Upper lobe of left lung (tissue), 6 donors: Measurements from ENCODE around the gene EPHA8. TPM values are rescaled to one million over a fixed set of nuclear protein-coding genes. Genes with fewer than 3 reads are reported as not detected.

Experiments
- ATAC-seq, 2 donors: fragments of 200-7000 bp; cut with Tn5 transposase; one replicate each; pipeline ENCODE4 v1.9.1; 2022; ENCODE audit warnings: mild to moderate bottlenecking in 2 of 2, moderate library complexity in 2 of 2; ENCODE audit not compliant: low FRiP score in 2 of 2
- DNase-seq, 2 donors: peaks; one replicate each; pipeline ENCODE4 v3.0.0-alpha.2; 2019 to 2020
- H3K27ac ChIP-seq, 4 donors: fragments of 200-600 bp; sonication (generic); one replicate each; pipeline ENCODE4 v1.5.1; 2016 to 2019
- H3K27me3 ChIP-seq, 4 donors: fragments of 200-600 bp; sonication (generic); one replicate each; pipeline ENCODE4 v1.5.1; 2017 to 2019
- H3K36me3 ChIP-seq, 4 donors: fragments of 200-600 bp; sonication (generic); one replicate each; pipeline ENCODE4 v1.5.1; 2016 to 2019
- H3K4me1 ChIP-seq, 4 donors: fragments of 200-600 bp; sonication (generic); one replicate each; pipeline ENCODE4 v1.5.1; 2018 to 2019
- H3K4me3 ChIP-seq, 4 donors: fragments of 200-600 bp; sonication (generic); one replicate each; pipeline ENCODE4 v1.5.1; 2017 to 2019; ENCODE audit warnings: mild to moderate bottlenecking in 2 of 4, moderate library complexity in 1 of 4
- H3K9me3 ChIP-seq, 4 donors: fragments of 200-600 bp; sonication (generic); one replicate each; pipeline ENCODE4 v1.5.1; 2018 to 2019
- EP300 ChIP-seq, 4 donors: sonication (generic); formaldehyde crosslinking; IDR thresholded peaks; one replicate each; pipeline ENCODE4 v1.5.1; 2017; ENCODE audit warnings: antibody characterized with exemption in 4 of 4, control low read depth in 2 of 4
- POLR2A ChIP-seq, 4 donors: fragments of 450-650 bp; IDR thresholded peaks; one replicate each; pipeline ENCODE4 v1.5.1; 2016 to 2017; ENCODE audit warnings: antibody characterized with exemption in 4 of 4, mild to moderate bottlenecking in 2 of 4
- POLR2AphosphoS5 ChIP-seq, 2 donors: sonication (generic); formaldehyde crosslinking; IDR thresholded peaks; one replicate each; pipeline ENCODE4 v1.5.1; 2017; ENCODE audit warnings: antibody characterized with exemption in 2 of 2
- WGBS, 2 donors: methylation state at CpG; one replicate each; pipeline ENCODE4 v1.1.5; 2017 to 2018; 5-methylcytosine and 5-hydroxymethylcytosine counted together
- total RNA-seq, 6 donors: library from RNA; depleted of rRNA in 4 of 6; stranded (reverse); fragments of >200 nt in 4 of 6; gene quantifications; one replicate each; pipeline versions ENCODE4 v1.1.0 to v1.2.1, GENCODE V29; 2016 to 2021
- TF ChIP-seq, protein P1 (sequence below), 6 experiments: fragments of 450-650 bp in 4 of 6; fragments of 200-600 bp in 2 of 6; sonication (generic) in 2 of 6; IDR thresholded peaks; one replicate each; pipeline ENCODE4 v1.5.1; 2016 to 2019; ENCODE audit warnings: antibody characterized with exemption in 6 of 6
- donor health status: DM: no; HTN: no; CAD: no; lungs with moderate emphysema.
- donor health status: DM: no; HTN: yes; CAD: no; lungs with severe emphysema.

Gene EPHA8
- total RNA-seq, 6 donors from 2014 or later = not detected

DNA sequence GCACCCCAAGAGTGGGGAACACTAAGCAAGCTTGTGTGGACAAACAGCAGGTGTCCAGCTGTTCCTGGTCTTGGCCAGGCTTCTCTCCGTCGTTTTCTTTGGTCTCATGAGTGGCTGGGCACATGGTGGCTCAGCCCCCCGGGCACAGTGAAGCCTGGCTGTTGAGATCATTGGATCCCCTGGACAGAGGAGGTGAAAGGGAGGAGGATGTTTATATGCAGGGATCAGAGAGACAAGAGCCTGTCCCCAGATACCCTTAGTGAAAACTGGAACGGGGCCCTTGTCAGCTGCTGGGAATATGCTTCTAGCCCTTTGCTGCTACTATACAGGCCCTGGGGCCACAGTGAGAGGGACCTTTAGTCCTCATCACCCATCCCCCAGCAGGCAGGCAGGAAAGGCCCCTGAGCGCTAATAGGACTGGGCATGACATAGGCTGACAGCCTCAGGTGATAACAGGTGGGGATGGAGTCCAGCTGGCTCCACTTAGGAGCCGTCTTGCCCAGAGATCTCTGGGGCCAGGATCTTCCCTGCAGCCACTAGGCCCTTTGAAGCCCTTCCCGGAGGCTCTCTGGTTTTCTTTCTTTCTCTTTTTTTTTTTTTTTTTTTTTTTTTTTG, 16.4 kb downstream of the EPHA8 start:
- TF ChIP-seq EP300 (IDR thresholded peaks at IDR 0.05) = no peak
- no peak for TF ChIP-seq POLR2AphosphoS5 (IDR thresholded peaks at IDR 0.05)
- TF ChIP-seq, protein P1, sequence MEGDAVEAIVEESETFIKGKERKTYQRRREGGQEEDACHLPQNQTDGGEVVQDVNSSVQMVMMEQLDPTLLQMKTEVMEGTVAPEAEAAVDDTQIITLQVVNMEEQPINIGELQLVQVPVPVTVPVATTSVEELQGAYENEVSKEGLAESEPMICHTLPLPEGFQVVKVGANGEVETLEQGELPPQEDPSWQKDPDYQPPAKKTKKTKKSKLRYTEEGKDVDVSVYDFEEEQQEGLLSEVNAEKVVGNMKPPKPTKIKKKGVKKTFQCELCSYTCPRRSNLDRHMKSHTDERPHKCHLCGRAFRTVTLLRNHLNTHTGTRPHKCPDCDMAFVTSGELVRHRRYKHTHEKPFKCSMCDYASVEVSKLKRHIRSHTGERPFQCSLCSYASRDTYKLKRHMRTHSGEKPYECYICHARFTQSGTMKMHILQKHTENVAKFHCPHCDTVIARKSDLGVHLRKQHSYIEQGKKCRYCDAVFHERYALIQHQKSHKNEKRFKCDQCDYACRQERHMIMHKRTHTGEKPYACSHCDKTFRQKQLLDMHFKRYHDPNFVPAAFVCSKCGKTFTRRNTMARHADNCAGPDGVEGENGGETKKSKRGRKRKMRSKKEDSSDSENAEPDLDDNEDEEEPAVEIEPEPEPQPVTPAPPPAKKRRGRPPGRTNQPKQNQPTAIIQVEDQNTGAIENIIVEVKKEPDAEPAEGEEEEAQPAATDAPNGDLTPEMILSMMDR (IDR thresholded peaks at IDR 0.05) = no peak
- no peak for TF ChIP-seq POLR2A (IDR thresholded peaks at IDR 0.05)
- H3K36me3 ChIP-seq = no peaks in the 10 kb centered on the region
- no peaks in the 10 kb centered on the region for H3K27me3 ChIP-seq
- WGBS, 2 donors = 25 to 56% methylated on average over 2 to 7 of the region's 7 CpGs
- no peaks in the 10 kb centered on the region for H3K9me3 ChIP-seq
- no peak overlapping the region for H3K4me3 ChIP-seq
- ATAC-seq (no peak), DNase-seq (no peak)
- H3K27ac ChIP-seq = no peak overlapping the region
- H3K4me1 ChIP-seq = no peaks in the 10 kb centered on the region

DNA sequence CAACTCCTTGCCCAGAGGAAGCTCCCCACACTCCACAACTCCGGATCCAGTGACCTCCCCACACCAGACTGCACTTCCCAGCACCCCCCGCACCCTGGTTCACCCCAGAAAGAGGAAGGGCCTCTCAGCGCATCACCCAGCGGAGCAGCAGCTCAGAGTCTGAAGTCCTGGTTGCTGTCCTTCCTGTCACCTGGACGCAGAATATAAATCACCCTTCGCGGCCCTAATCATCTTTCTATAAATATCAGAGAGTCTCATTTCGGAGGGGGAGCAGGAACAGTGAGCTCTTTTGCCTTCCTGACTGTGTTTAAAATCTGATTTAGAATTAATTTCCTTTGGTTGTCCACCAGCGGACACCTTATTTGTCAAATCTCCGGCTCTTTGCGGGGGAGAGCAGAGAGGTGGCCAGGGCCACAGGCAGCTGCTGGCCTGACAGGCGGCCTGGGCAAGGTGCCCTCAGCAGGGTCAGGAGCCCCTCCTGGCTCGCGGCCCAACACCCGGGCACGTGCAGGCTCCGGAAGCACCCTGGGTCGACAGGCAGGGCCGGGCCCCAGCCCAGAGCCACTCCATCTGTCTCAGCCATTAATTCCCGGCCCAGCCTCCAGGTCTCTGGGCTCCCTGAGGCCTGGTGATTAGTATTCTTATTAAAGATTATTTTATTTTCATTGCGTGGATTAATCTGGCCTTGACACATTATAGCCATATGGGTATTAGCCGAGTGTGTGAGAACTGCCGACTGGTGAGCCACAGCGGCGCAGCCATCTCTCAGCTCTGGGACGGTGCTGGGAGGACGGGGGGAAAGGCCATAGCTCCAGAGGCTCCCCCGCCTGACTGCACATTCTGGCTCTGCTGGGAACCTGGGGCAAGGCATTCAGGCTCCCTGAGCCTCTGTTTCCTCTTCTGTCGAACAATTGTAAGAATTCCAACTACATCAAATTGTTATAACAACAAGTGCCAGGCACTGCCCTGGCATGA, 19.7 kb downstream of the EPHA8 start:
- H3K4me3 ChIP-seq = no peak overlapping the region
- peak in 1 of 2 donors; percentile 82 for DNase-seq
- no peak for ATAC-seq
- H3K9me3 ChIP-seq = no peaks in the 10 kb centered on the region
- TF ChIP-seq, protein P1 (IDR thresholded peaks at IDR 0.05) = no peak
- no peak for TF ChIP-seq POLR2A (IDR thresholded peaks at IDR 0.05)
- TF ChIP-seq EP300 (IDR thresholded peaks at IDR 0.05) = no peak
- TF ChIP-seq POLR2AphosphoS5 (IDR thresholded peaks at IDR 0.05) = no peak
- no peaks in the 10 kb centered on the region for H3K4me1 ChIP-seq
- no peak overlapping the region for H3K27ac ChIP-seq
- WGBS, 2 donors = 62 to 69% methylated on average over 19 to 29 of the region's 29 CpGs
- no peaks in the 10 kb centered on the region for H3K36me3 ChIP-seq
- H3K27me3 ChIP-seq = no peaks in the 10 kb centered on the region

DNA sequence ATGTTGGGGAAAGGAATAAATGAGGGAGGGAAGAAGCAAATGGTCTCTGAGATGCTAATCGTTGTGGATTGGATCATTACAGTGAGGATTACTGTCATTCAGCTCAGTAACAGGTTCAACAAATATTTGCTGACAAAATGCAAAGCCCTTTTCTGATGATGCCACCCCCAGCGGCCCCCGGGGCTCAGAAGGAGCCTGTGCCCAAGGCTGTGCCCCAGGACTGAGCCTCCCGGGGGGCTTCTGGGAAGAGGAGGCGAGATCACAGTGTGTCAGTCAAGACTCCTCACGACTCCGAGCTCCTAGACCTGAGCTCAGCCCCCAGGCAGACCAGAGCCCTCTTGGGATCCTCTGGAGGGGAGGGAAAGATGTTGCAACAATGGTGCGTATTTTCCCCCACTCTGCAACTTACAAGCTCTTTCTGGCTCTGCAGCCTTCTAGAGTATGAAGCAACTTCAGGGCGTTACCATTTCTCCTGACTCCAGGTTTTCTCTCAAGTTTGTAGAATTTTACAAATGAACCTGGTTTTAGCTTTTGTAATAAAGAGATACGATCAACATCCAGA, 20.8 kb downstream of the EPHA8 start:
- peak in 1 of 2 donors; percentile 75 for ATAC-seq
- Histone ChIP-seq H3K36me3 (no peaks in the 10 kb centered on the region), H3K9me3 (no peaks in the 10 kb centered on the region), H3K4me1 (no peaks in the 10 kb centered on the region), H3K4me3 (no peak overlapping the region), H3K27me3 (no peaks in the 10 kb centered on the region), H3K27ac (no peak overlapping the region)
- DNase-seq = no peak
- TF ChIP-seq, protein P1 (IDR thresholded peaks at IDR 0.05) = no peak
- TF ChIP-seq POLR2A (IDR thresholded peaks at IDR 0.05) (no peak), POLR2AphosphoS5 (IDR thresholded peaks at IDR 0.05) (no peak), EP300 (IDR thresholded peaks at IDR 0.05) (no peak)
- WGBS, 2 donors = 65 to 74% methylated on average over 10 of the region's 10 CpGs

DNA sequence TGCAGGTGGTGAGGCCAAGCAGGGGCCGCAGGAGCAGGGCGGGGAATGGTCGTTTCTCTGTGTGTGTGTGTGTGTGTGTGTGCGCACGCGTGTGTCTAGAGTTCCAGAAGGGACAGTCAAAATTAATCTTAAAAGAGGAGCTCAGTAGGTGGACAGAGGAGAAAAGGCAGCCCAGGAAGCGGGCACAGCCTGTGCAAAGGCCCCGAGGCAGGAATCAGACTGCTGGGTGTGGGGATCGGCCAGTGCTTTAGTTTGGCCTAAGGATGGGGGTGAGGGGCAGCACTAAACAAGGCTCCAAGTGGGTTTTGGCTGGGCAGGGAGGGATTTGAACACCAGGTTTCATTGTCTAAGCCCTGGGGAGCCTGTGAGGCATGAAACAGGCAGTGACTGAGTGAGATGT, 21.7 kb downstream of the EPHA8 start:
- TF ChIP-seq, protein P1 (IDR thresholded peaks at IDR 0.05) = no peak
- no peak for TF ChIP-seq POLR2AphosphoS5 (IDR thresholded peaks at IDR 0.05)
- no peak for TF ChIP-seq POLR2A (IDR thresholded peaks at IDR 0.05)
- TF ChIP-seq EP300 (IDR thresholded peaks at IDR 0.05) = no peak
- 84 to 85% methylated on average over 9 of the region's 9 CpGs for WGBS, 2 donors
- no peaks in the 10 kb centered on the region for H3K27me3 ChIP-seq

More for the DNA sequence above, 21.7 kb downstream of the EPHA8 start:
- H3K27ac ChIP-seq = no peak overlapping the region
- no peaks in the 10 kb centered on the region for H3K36me3 ChIP-seq
- H3K4me3 ChIP-seq = no peak overlapping the region
- ATAC-seq = no peak
- no peak for DNase-seq
- H3K4me1 ChIP-seq = no peaks in the 10 kb centered on the region
- no peaks in the 10 kb centered on the region for H3K9me3 ChIP-seq
